Lower lobe of right lung (tissue), 2 donors: ENCODE measurements around the gene TMEM92. TPM values are rescaled to one million over a fixed set of nuclear protein-coding genes. Genes with fewer than 3 reads are reported as not detected.

ENCODE experiments used
- ATAC-seq, 2 donors: fragments of 200-7000 bp; cut with Tn5 transposase; one replicate each; pipeline ENCODE4 v1.9.1; 2020 to 2022; ENCODE audit warnings: mild to moderate bottlenecking in 2 of 2, moderate library complexity in 2 of 2
- DNase-seq: peaks from one replicate; pipeline ENCODE4 v3.0.0-alpha.2; 2020
- H3K27ac ChIP-seq: fragments of 200-600 bp; one replicate; pipeline ENCODE4 v1.8.0; 2022
- H3K27me3 ChIP-seq: fragments of 200-600 bp; one replicate; pipeline ENCODE4 v1.8.0; 2022; ENCODE audit warnings: low read depth
- H3K36me3 ChIP-seq: fragments of 200-600 bp; one replicate; pipeline ENCODE4 v1.8.0; 2022; ENCODE audit warnings: mild to moderate bottlenecking
- H3K4me1 ChIP-seq: fragments of 200-600 bp; one replicate; pipeline ENCODE4 v1.8.0; 2022
- H3K4me3 ChIP-seq: fragments of 200-600 bp; one replicate; pipeline ENCODE4 v1.8.0; 2022; ENCODE audit warnings: mild to moderate bottlenecking
- H3K9me3 ChIP-seq: fragments of 200-600 bp; one replicate; pipeline ENCODE4 v1.8.0; 2022
- intact Hi-C: fragments of 100-400 bp; cut with DNase I; formaldehyde crosslinking; loops from one replicate; pipeline ENCODE4 v1.11.0; 2022
- total RNA-seq: library from RNA; stranded (reverse); fragmentation: NEBNext Ultra II Directional; extraction: Animal tissue kit (Norgen Biotek cat#: 25700); gene quantifications from one replicate; pipeline ENCODE4 v1.2.1, GENCODE V29; 2021
- TF ChIP-seq, protein P1 (sequence below): fragments of 200-600 bp; IDR thresholded peaks from one replicate; pipeline ENCODE4 v1.8.0; 2022; ENCODE audit warnings: antibody characterized with exemption, mild to moderate bottlenecking
- donor health status: DM: no; HTN: yes; CAD: no; lungs with severe emphysema.

Gene TMEM92
- total RNA-seq, 1 donor from 2014 or later, result 9.2 TPM

DNA sequence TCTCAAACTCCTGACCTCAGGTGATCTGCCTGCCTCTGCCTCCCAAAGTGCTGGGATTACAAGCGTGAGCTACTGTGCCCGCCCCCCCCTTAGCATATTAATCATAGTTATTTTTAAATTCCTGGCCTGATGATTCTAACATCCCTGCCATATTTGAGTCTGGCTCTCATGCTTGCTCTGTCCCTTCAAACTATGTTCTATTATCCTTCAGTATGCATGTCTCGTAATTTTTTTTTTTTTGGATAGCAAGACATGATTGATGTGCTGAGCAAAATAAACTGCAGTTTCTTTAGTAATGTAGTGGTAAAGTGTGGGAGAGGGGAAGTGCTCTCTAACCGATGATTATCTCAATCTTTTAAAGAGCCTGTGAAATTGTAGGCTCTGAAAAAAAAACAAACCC, 34.3 kb upstream of the TMEM92 start:
- Histone ChIP-seq H3K36me3 (no peaks in the 10 kb centered on the region), H3K27ac (no peak overlapping the region), H3K4me3 (no peak overlapping the region), H3K4me1 (no peaks in the 10 kb centered on the region), H3K27me3 (no peaks in the 10 kb centered on the region), H3K9me3 (no peaks in the 10 kb centered on the region)
- TF ChIP-seq, protein P1, sequence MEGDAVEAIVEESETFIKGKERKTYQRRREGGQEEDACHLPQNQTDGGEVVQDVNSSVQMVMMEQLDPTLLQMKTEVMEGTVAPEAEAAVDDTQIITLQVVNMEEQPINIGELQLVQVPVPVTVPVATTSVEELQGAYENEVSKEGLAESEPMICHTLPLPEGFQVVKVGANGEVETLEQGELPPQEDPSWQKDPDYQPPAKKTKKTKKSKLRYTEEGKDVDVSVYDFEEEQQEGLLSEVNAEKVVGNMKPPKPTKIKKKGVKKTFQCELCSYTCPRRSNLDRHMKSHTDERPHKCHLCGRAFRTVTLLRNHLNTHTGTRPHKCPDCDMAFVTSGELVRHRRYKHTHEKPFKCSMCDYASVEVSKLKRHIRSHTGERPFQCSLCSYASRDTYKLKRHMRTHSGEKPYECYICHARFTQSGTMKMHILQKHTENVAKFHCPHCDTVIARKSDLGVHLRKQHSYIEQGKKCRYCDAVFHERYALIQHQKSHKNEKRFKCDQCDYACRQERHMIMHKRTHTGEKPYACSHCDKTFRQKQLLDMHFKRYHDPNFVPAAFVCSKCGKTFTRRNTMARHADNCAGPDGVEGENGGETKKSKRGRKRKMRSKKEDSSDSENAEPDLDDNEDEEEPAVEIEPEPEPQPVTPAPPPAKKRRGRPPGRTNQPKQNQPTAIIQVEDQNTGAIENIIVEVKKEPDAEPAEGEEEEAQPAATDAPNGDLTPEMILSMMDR, result no peak
- DNase-seq (no peak), ATAC-seq (no peak)
- intact Hi-C loops, result no loop called here

DNA sequence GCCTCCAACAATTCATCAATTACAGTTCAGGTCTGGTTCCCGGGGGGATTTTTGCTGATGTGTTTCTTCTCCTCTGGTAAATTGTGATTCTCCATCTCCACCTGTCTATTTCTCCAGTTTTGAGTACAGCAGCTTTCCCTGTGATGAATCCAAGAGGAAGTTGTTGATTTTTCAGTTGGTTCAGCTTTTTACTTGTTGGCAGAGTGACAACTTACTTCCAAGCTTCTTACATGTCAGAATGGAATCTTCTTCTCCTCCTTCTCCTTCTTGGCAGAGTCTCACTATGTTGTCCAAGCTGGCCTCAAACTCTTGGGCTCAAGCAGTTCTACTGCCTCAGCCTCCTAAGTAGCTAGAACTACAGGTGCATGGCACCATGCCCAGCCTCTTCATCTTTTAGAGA, 33.4 kb upstream of the TMEM92 start:
- TF ChIP-seq, protein P1, result no peak
- Histone ChIP-seq H3K9me3 (no peaks in the 10 kb centered on the region), H3K27ac (no peak overlapping the region), H3K27me3 (no peaks in the 10 kb centered on the region), H3K4me3 (no peak overlapping the region), H3K4me1 (no peaks in the 10 kb centered on the region), H3K36me3 (no peaks in the 10 kb centered on the region)
- no peak for ATAC-seq
- no peak for DNase-seq
- intact Hi-C loops, result no loop called here

DNA sequence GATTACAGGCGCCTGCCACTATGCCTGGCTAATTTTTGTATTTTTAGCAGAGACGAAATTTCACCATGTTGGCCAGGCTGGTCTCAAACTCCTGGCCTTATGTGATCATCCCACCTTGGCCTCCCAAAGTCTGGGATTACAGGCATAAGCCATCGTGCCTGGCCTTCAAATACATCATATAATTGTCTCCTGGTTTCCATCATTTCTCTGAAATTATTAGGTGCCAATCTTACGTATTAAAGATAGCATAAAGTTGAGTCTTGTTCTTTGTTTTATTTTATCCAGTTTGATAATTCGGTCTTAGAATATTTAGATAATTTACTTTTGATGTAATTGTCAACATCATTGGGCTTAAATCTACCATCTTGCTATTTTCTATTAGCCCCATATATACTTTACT, 32.8 kb upstream of the TMEM92 start:
- H3K27ac ChIP-seq, result no peak overlapping the region
- H3K27me3 ChIP-seq, result no peaks in the 10 kb centered on the region
- H3K4me3 ChIP-seq, result no peak overlapping the region
- H3K4me1 ChIP-seq, result no peaks in the 10 kb centered on the region
- TF ChIP-seq, protein P1, result no peak
- no peak for DNase-seq
- H3K9me3 ChIP-seq, result no peaks in the 10 kb centered on the region
- ATAC-seq, result no peak
- intact Hi-C loops, result no loop called here
- H3K36me3 ChIP-seq, result no peaks in the 10 kb centered on the region

DNA sequence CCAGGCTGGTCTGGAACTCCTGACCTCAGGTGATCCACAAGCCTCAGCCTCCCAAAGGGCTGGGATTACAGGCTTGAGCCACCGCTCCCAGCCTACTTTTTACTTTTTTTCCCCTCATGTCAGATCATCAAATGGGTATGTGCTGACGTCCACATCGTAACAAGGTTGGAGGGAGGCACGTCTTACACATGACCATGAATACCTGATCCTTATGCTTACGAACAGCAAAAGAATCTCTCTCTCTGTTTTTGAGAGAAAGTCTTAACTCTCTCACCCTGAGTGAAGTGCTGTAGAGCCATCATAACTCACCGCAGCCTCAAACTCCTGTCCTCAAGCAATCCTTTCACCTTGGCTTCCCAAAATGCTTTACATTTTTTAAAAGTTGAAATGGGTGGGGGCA, 29.5 kb upstream of the TMEM92 start:
- H3K27me3 ChIP-seq, result no peaks in the 10 kb centered on the region
- intact Hi-C loops, result no loop called here
- TF ChIP-seq, protein P1, result no peak
- H3K4me3 ChIP-seq, result no peak overlapping the region
- DNase-seq (no peak), ATAC-seq (no peak)
- no peak overlapping the region for H3K27ac ChIP-seq
- H3K36me3 ChIP-seq, result no peaks in the 10 kb centered on the region
- H3K9me3 ChIP-seq, result peaks cover 3% of the 10 kb centered on the region
- H3K4me1 ChIP-seq, result no peaks in the 10 kb centered on the region

DNA sequence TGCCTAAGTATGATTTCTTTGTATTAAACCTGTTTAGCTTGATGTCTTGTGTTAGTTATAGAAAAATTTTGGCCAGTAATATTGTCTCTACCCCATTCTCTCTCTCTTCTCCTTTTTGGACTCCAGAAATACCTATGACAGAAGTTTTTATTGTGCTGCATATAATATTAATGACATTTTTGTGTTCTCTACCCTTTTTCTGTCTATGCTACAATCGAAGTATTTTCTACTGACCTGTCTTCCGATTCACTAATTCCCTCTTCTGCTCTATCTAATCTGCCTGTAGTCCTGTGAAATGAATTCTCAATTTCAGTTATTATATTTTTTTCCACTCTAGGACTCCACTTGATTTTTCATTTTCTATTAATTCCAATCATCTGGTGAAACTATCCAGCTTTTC, 26.0 kb upstream of the TMEM92 start:
- H3K4me1 ChIP-seq, result no peaks in the 10 kb centered on the region
- no peak for DNase-seq
- no peak overlapping the region for H3K4me3 ChIP-seq
- no peak for ATAC-seq
- H3K9me3 ChIP-seq, result peaks cover 3% of the 10 kb centered on the region
- H3K27me3 ChIP-seq, result no peaks in the 10 kb centered on the region
- no peak overlapping the region for H3K27ac ChIP-seq
- TF ChIP-seq, protein P1, result no peak
- H3K36me3 ChIP-seq, result no peaks in the 10 kb centered on the region
- intact Hi-C loops, result no loop called here

DNA sequence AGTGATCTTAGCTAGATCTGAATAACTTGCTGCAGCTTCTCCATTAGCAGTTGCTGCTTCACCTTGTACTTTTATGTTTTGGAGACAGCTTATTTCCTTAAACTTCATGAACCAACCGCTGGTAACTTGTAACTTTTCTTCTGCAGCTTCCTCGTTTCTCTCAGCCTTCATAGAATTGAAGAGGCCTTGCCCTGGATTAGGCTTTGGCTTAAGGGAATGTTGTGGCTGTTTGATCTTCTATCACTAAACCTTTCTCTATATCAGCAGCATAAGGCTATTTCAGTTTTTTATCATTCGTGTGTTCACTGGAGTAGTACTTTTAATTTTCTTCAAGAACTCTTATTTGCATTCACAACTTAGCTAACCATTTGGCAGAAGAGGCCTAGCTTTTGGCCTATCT, 21.5 kb upstream of the TMEM92 start:
- peaks cover 2% of the 10 kb centered on the region for H3K9me3 ChIP-seq
- DNase-seq (no peak), ATAC-seq (no peak)
- H3K36me3 ChIP-seq, result no peaks in the 10 kb centered on the region
- H3K27ac ChIP-seq, result no peak overlapping the region
- TF ChIP-seq, protein P1, result no peak
- peaks cover 5% of the 10 kb centered on the region for H3K27me3 ChIP-seq
- no peaks in the 10 kb centered on the region for H3K4me1 ChIP-seq
- no peak overlapping the region for H3K4me3 ChIP-seq
- intact Hi-C loops, result no loop called here
